ENCODE results near the gene MAPKAPK2. TPM values are rescaled to one million over a fixed set of nuclear protein-coding genes. Genes with fewer than 3 reads are reported as not detected.

MAPKAPK2 gene
- total RNA-seq, 6 donors from 2014 or later, result 64.8 to 135 (median 84.3) TPM

GRCh38 chr1:206674745-206675175 lies 9.9 kb upstream of the MAPKAPK2 start:
- H3K27me3 ChIP-seq, result no peaks in the 10 kb centered on the region
- 43 to 60% methylated on average over 1 of the region's 1 CpG for WGBS, 2 donors
- H3K36me3 ChIP-seq, result no peaks in the 10 kb centered on the region
- H3K4me1 ChIP-seq, result peaks cover 19 to 38% (median 31%) of the 10 kb centered on the region in 4 donors
- peak overlapping the region; percentile 56 to 80 (median 65) for H3K27ac ChIP-seq
- H3K4me3 ChIP-seq, result no peak overlapping the region
- ATAC-seq (ENCODE audit: low FRiP score in 2 of 2) (peak; percentile 86 to 90), DNase-seq (peak in 1 of 2 donors; percentile 94)
- TF ChIP-seq CTCF (IDR thresholded peaks at IDR 0.05) (no peak), POLR2A (IDR thresholded peaks at IDR 0.05) (peak in 1 of 4 donors; percentile 18), POLR2AphosphoS5 (IDR thresholded peaks at IDR 0.05) (peak; percentile 46 to 71), EP300 (IDR thresholded peaks at IDR 0.05) (peak in 1 of 4 donors; percentile 82)
- H3K9me3 ChIP-seq, result no peaks in the 10 kb centered on the region

- ATAC-seq (ENCODE audit: low FRiP score in 2 of 2), result no peak
- WGBS, 2 donors, result 79 to 86% methylated on average over 2 of the region's 2 CpGs
- Histone ChIP-seq H3K27ac (no peak overlapping the region), H3K4me3 (no peak overlapping the region), H3K4me1 (peaks cover 19 to 38% (median 30%) of the 10 kb centered on the region in 4 donors), H3K36me3 (no peaks in the 10 kb centered on the region), H3K9me3 (no peaks in the 10 kb centered on the region), H3K27me3 (no peaks in the 10 kb centered on the region)
- no peak for DNase-seq
- TF ChIP-seq CTCF (IDR thresholded peaks at IDR 0.05) (no peak), EP300 (IDR thresholded peaks at IDR 0.05) (no peak), POLR2AphosphoS5 (IDR thresholded peaks at IDR 0.05) (no peak), POLR2A (IDR thresholded peaks at IDR 0.05) (no peak)
Observed at GRCh38 chr1:206676499-206676898, 8.2 kb upstream of the MAPKAPK2 start.

- peaks cover under 1 to 20% (median 13%) of the 10 kb centered on the region in 4 donors for H3K4me1 ChIP-seq
- TF ChIP-seq POLR2A (IDR thresholded peaks at IDR 0.05) (no peak), EP300 (IDR thresholded peaks at IDR 0.05) (no peak), POLR2AphosphoS5 (IDR thresholded peaks at IDR 0.05) (no peak), CTCF (IDR thresholded peaks at IDR 0.05) (no peak)
- no peak for ATAC-seq (ENCODE audit: low FRiP score in 2 of 2)
- H3K27me3 ChIP-seq, result no peaks in the 10 kb centered on the region
- no peaks in the 10 kb centered on the region for H3K9me3 ChIP-seq
- peak in 1 of 2 donors; percentile 6 for DNase-seq
- H3K4me3 ChIP-seq, result no peak overlapping the region
- no peaks in the 10 kb centered on the region for H3K36me3 ChIP-seq
- H3K27ac ChIP-seq, result no peak overlapping the region
- 75 to 79% methylated on average over 3 of the region's 3 CpGs for WGBS, 2 donors
Observed at GRCh38 chr1:206678490-206678889, 6.2 kb upstream of the MAPKAPK2 start.

- no peak for DNase-seq
- WGBS, 2 donors, result 44 to 55% methylated on average over 5 of the region's 5 CpGs
- Histone ChIP-seq H3K4me3 (no peak overlapping the region), H3K4me1 (peaks cover 8 to 15% (median 11%) of the 10 kb centered on the region in 4 donors), H3K9me3 (no peaks in the 10 kb centered on the region), H3K27me3 (no peaks in the 10 kb centered on the region), H3K27ac (no peak overlapping the region), H3K36me3 (no peaks in the 10 kb centered on the region)
- peak in 1 of 2 donors; percentile 61 for ATAC-seq (ENCODE audit: low FRiP score in 2 of 2)
- TF ChIP-seq POLR2A (IDR thresholded peaks at IDR 0.05), result no peak
- TF ChIP-seq EP300 (IDR thresholded peaks at IDR 0.05), result no peak
Observed at GRCh38 chr1:206679738-206680211, 4.9 kb upstream of the MAPKAPK2 start.

GRCh38 chr1:206680279-206680678 lies 4.4 kb upstream of the MAPKAPK2 start:
- no peaks in the 10 kb centered on the region for H3K27me3 ChIP-seq
- 75 to 76% methylated on average over 4 of the region's 4 CpGs for WGBS, 2 donors
- H3K4me1 ChIP-seq, result peaks cover 6 to 10% (median 8%) of the 10 kb centered on the region in 4 donors
- H3K9me3 ChIP-seq, result no peaks in the 10 kb centered on the region
- H3K36me3 ChIP-seq, result no peaks in the 10 kb centered on the region
- no peak overlapping the region for H3K4me3 ChIP-seq
- no peak for TF ChIP-seq CTCF (IDR thresholded peaks at IDR 0.05)
- TF ChIP-seq POLR2AphosphoS5 (IDR thresholded peaks at IDR 0.05), result no peak
- no peak for TF ChIP-seq EP300 (IDR thresholded peaks at IDR 0.05)
- no peak for TF ChIP-seq POLR2A (IDR thresholded peaks at IDR 0.05)
- no peak for ATAC-seq (ENCODE audit: low FRiP score in 2 of 2)
- DNase-seq, result no peak
- no peak overlapping the region for H3K27ac ChIP-seq

Data from upper lobe of left lung (tissue), 6 donors.